Endothelial cell of umbilical vein (primary cell): ENCODE data around the gene VSIG10. TPM values are rescaled to one million over a fixed set of nuclear protein-coding genes. Genes with fewer than 3 reads are reported as not detected.

Source experiments
- BruUV-seq: library from RNA; stranded (reverse); fragments of 400-500 nt; replicated peaks from 2 replicates; lab custom pipeline; 2021; lab: Mats Ljungman, UMichigan
- CTCF ChIA-PET: fragments of 300-600, 350-600 bp; sonication (Branson Sonifier 250); formaldehyde crosslinking; loops from one replicate; lab custom pipeline; 2021; ENCODE audit warnings: antibody characterized with exemption, inconsistent platforms; lab: Charles Lee
- POLR2A ChIA-PET: fragments of 300-600, 350-600 bp; sonication (Branson Sonifier 250); formaldehyde crosslinking; loops from one replicate; lab custom pipeline; 2021; ENCODE audit warnings: antibody characterized with exemption, inconsistent platforms; lab: Charles Lee
- DNase-seq: peaks from one replicate; pipeline ENCODE4 v3.0.0-alpha.2; 2011; ENCODE audit warnings: low read depth, low spot score
- FAIRE-seq: peaks from 2 replicates; lab custom pipeline; 2011; peaks lifted over from hg19 to GRCh38; lab: Jason Lieb, UNC
- H2AFZ ChIP-seq: 2 replicates; pipeline ENCODE4 v1.6.0; 2012; ENCODE audit warnings: low read depth, low read length, control low read depth, inconsistent platforms
- H3K27ac ChIP-seq: 2 replicates; pipeline ENCODE4 v1.5.1; 2011; ENCODE audit warnings: low read depth, mild to moderate bottlenecking, control low read depth, low read length, moderate library complexity; ENCODE audit not compliant: insufficient read depth
- H3K27me3 ChIP-seq, 2 experiments: 2 replicates each; pipeline versions ENCODE4 v1.6.0 to v1.6.1; 2011; ENCODE audit warnings: low read length in 2 of 2, mixed read lengths in 1 of 2; ENCODE audit not compliant: control insufficient read depth in 2 of 2, insufficient read depth in 2 of 2
- H3K36me3 ChIP-seq, 2 experiments: 2 replicates in 1 of 2; 3 replicates in 1 of 2; pipeline ENCODE4 v1.5.1; 2011; ENCODE audit warnings: low read length in 2 of 2, mild to moderate bottlenecking in 1 of 2, moderate library complexity in 1 of 2; ENCODE audit not compliant: control insufficient read depth in 2 of 2, insufficient read depth in 2 of 2; ENCODE audit errors: extremely low read depth in 1 of 2
- H3K4me1 ChIP-seq: 3 replicates; pipeline ENCODE4 v1.5.1; 2011; ENCODE audit warnings: mild to moderate bottlenecking, low read length; ENCODE audit not compliant: control insufficient read depth, insufficient read depth; ENCODE audit errors: extremely low read depth
- H3K4me2 ChIP-seq: 2 replicates; pipeline ENCODE4 v1.6.1; 2011; ENCODE audit warnings: low read length, control low read depth, mixed read lengths; ENCODE audit not compliant: insufficient read depth
- H3K4me3 ChIP-seq, 3 experiments: fragments of 200-600 bp in 1 of 3; sonication (generic), shearing (Covaris generic) in 1 of 3; replicated peaks in 1 of 3; 2 replicates each; pipeline ENCODE4 v1.5.1; 2011 to 2016; ENCODE audit warnings: control low read depth in 3 of 3, low read length in 3 of 3, mild to moderate bottlenecking in 2 of 3, inconsistent platforms in 1 of 3, low read depth in 1 of 3, moderate library complexity in 1 of 3; ENCODE audit not compliant: insufficient read depth in 1 of 3
- H3K79me2 ChIP-seq: 2 replicates; pipeline ENCODE4 v1.6.0; 2012; ENCODE audit warnings: low read length, inconsistent platforms; ENCODE audit not compliant: control insufficient read depth, insufficient read depth
- H3K9ac ChIP-seq: replicated peaks from 2 replicates; pipeline ENCODE3; 2011; ENCODE audit warnings: low read length, control low read depth; ENCODE audit not compliant: insufficient read depth; ENCODE audit errors: extremely low read depth
- H3K9me1 ChIP-seq: replicated peaks from 3 replicates; pipeline ENCODE4 v1.6.0; 2011; ENCODE audit warnings: mild to moderate bottlenecking, low read length; ENCODE audit not compliant: control insufficient read depth, insufficient read depth; ENCODE audit errors: extremely low read depth
- H3K9me3 ChIP-seq: replicated peaks from 2 replicates; pipeline ENCODE4 v1.5.1; 2012; ENCODE audit warnings: low read length, inconsistent platforms; ENCODE audit not compliant: control insufficient read depth, insufficient read depth
- H4K20me1 ChIP-seq: replicated peaks from 2 replicates; pipeline ENCODE3; 2011; ENCODE audit warnings: mild to moderate bottlenecking, low read length; ENCODE audit not compliant: control insufficient read depth, insufficient read depth; ENCODE audit errors: extremely low read depth
- EZH2 ChIP-seq: IDR thresholded peaks from 2 replicates; pipeline ENCODE4 v1.6.1; 2012; ENCODE audit warnings: borderline replicate concordance, low read depth, mild to moderate bottlenecking, moderate library complexity, low read length, inconsistent platforms; ENCODE audit not compliant: severe bottlenecking
- FOS ChIP-seq: IDR thresholded peaks from 2 replicates; pipeline ENCODE4 v1.6.1; 2011; ENCODE audit warnings: mild to moderate bottlenecking, low read length, moderate library complexity, borderline replicate concordance; ENCODE audit not compliant: insufficient read depth
- GATA2 ChIP-seq: IDR thresholded peaks from 2 replicates; pipeline ENCODE4 v1.7.0; 2011; ENCODE audit warnings: low read depth, mild to moderate bottlenecking, moderate library complexity, mixed read lengths, low read length; ENCODE audit not compliant: insufficient read length, insufficient read depth
- JUN ChIP-seq: IDR thresholded peaks from 2 replicates; pipeline ENCODE4 v1.6.1; 2011; ENCODE audit warnings: borderline replicate concordance, low read depth; ENCODE audit not compliant: insufficient read length, insufficient read depth
- MYC ChIP-seq: IDR thresholded peaks from one replicate; pipeline ENCODE4 v1.6.1; 2011; ENCODE audit warnings: mild to moderate bottlenecking, low read depth, low read length
- POLR2A ChIP-seq: IDR thresholded peaks from 2 replicates; pipeline ENCODE4 v1.6.1; 2012; ENCODE audit warnings: low read depth, mild to moderate bottlenecking, control low read depth, low read length
- POLR2AphosphoS5 ChIP-seq: IDR thresholded peaks from 2 replicates; pipeline ENCODE4 v1.6.1; 2012; ENCODE audit warnings: low read depth, mild to moderate bottlenecking, control low read depth, low read length, moderate library complexity; ENCODE audit not compliant: insufficient read depth
- dilution Hi-C: fragments of 300-500 bp; cut with MboI; formaldehyde crosslinking; loops from one replicate; pipeline ENCODE4 v1.15.0; 2019; ENCODE audit warnings: low sequenced_read_pairs; ENCODE audit not compliant: extremely low pct_ligation_motif_present
- intact Hi-C: fragments of 100-400 bp; cut with micrococcal nuclease; formaldehyde crosslinking; loops from one replicate; pipeline ENCODE4 v1.10.0; 2022
- polyA plus RNA-seq, 4 experiments: library from polyadenylated mRNA; depleted of rRNA in 3 of 4; stranded (reverse) in 3 of 4; unstranded in 1 of 4; fragments of >200 nt; gene quantifications; 2 replicates each; pipeline versions ENCODE4 v1.2.1 to v1.2.3, GENCODE V29; 2011 to 2012; ENCODE audit warnings: missing spikeins in 1 of 4
- total RNA-seq: library from RNA; stranded (reverse); gene quantifications from 2 replicates; pipeline ENCODE4 v1.2.3, GENCODE V29; 2021
- TF ChIP-seq, protein P1 (sequence below), 2 donors: IDR thresholded peaks; 1 replicate in 1 of 2; 2 replicates in 1 of 2; pipeline ENCODE4 v1.5.1; 2011; ENCODE audit warnings: low read length in 2 of 2, mild to moderate bottlenecking in 2 of 2, moderate library complexity in 2 of 2, control low read depth in 1 of 2, inconsistent platforms in 1 of 2, low read depth in 1 of 2; ENCODE audit not compliant: insufficient read depth in 1 of 2; ENCODE audit errors: extremely low read depth in 1 of 2
- TF ChIP-seq, protein P2 (sequence below): IDR thresholded peaks from 2 replicates; pipeline ENCODE4 v1.6.1; 2011; ENCODE audit not compliant: insufficient read depth, insufficient read length

VSIG10 gene
- total and polyA plus RNA-seq, 2 donors (not counting 3 experiments of a cell fraction or from before 2014, with no cell fraction given): 16.3 to 38.4 TPM

DNA sequence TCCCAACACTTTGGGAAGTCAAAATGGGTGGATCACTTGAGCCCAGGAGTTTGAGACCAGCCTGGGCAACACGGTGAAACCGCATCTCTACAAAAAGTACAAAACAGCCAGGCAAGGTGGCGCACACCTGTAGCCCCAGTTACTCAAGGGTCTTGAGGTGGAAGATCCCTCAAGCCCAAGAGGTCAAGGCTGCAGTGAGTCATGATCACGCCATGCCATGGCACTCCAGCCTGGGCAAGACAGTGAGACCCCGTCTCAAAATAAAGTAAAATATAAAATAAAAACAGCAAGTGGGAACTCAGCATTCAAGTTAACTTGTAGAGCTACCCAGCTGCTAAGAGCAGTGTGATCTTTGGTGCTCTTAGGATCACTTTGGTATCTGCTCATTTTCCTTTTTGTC is 74.6 kb downstream of the VSIG10 start:
- intact Hi-C loops (no loop called here), dilution Hi-C loops (no loop called here)
- POLR2A ChIA-PET: no interaction called here
- Histone ChIP-seq H3K36me3 (peaks cover 24% of the 10 kb centered on the region in 2 experiments), H4K20me1 (peaks cover under 1% of the 10 kb centered on the region), H3K79me2 (no peaks in the 10 kb centered on the region), H3K4me1 (peaks cover 12% of the 10 kb centered on the region), H3K4me3 (no peak overlapping the region), H3K9me1 (no peaks in the 10 kb centered on the region), H3K27me3 (no peaks in the 10 kb centered on the region), H3K9ac (no peak overlapping the region), H3K9me3 (no peaks in the 10 kb centered on the region), H3K27ac (no peak overlapping the region), H3K4me2 (no peak overlapping the region), H2AFZ (no peak overlapping the region)
- TF ChIP-seq FOS (no peak), GATA2 (no peak), JUN (no peak), MYC (no peak), POLR2AphosphoS5 (no peak), EZH2 (no peak), POLR2A (no peak)
- TF ChIP-seq, protein P1, sequence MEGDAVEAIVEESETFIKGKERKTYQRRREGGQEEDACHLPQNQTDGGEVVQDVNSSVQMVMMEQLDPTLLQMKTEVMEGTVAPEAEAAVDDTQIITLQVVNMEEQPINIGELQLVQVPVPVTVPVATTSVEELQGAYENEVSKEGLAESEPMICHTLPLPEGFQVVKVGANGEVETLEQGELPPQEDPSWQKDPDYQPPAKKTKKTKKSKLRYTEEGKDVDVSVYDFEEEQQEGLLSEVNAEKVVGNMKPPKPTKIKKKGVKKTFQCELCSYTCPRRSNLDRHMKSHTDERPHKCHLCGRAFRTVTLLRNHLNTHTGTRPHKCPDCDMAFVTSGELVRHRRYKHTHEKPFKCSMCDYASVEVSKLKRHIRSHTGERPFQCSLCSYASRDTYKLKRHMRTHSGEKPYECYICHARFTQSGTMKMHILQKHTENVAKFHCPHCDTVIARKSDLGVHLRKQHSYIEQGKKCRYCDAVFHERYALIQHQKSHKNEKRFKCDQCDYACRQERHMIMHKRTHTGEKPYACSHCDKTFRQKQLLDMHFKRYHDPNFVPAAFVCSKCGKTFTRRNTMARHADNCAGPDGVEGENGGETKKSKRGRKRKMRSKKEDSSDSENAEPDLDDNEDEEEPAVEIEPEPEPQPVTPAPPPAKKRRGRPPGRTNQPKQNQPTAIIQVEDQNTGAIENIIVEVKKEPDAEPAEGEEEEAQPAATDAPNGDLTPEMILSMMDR (IDR thresholded peaks at IDR 0.05; ENCODE audit: extremely low read depth in 1 of 2, insufficient read depth in 1 of 2, low read depth in 1 of 2, low read length in 2 of 2): no peak
- TF ChIP-seq, protein P2, sequence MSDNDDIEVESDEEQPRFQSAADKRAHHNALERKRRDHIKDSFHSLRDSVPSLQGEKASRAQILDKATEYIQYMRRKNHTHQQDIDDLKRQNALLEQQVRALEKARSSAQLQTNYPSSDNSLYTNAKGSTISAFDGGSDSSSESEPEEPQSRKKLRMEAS: no peak
- CTCF ChIA-PET: no interaction called here
- DNase-seq (no peak), FAIRE-seq (no peak)
- BruUV-seq: no TSS peak
